H9 (cell line): Measurements from ENCODE around the gene MYMK. TPM values are rescaled to one million over a fixed set of nuclear protein-coding genes. Genes with fewer than 3 reads are reported as not detected.

Source experiments
- DNase-seq: peaks from one replicate; pipeline ENCODE4 v3.0.0-alpha.2; 2017
- H2AFZ ChIP-seq: one replicate; pipeline ENCODE4 v1.6.1; 2013; ENCODE audit warnings: mild to moderate bottlenecking, low read length, control low read depth, moderate library complexity
- H2AK5ac ChIP-seq: 2 replicates; pipeline ENCODE4 v1.6.1; 2013; ENCODE audit warnings: low read length, control low read depth, mixed read lengths; ENCODE audit not compliant: insufficient read length
- H2BK120ac ChIP-seq: one replicate; pipeline ENCODE4 v1.6.1; 2013; ENCODE audit warnings: low read depth, mild to moderate bottlenecking, low read length, control low read depth, inconsistent platforms; ENCODE audit not compliant: poor library complexity, severe bottlenecking
- H2BK12ac ChIP-seq: 2 replicates; pipeline ENCODE4 v1.6.1; 2013; ENCODE audit warnings: low read length, control low read depth, mixed read lengths, low read depth; ENCODE audit not compliant: insufficient read length
- H2BK15ac ChIP-seq: 2 replicates; pipeline ENCODE4 v1.6.1; 2013; ENCODE audit warnings: low read depth, low read length, control low read depth
- H2BK20ac ChIP-seq: one replicate; pipeline ENCODE4 v1.6.1; 2013; ENCODE audit warnings: low read depth, mild to moderate bottlenecking, low read length, control low read depth, inconsistent platforms; ENCODE audit not compliant: poor library complexity, severe bottlenecking
- H2BK5ac ChIP-seq: 2 replicates; pipeline ENCODE4 v1.6.1; 2013; ENCODE audit warnings: low read length, control low read depth, mixed read lengths; ENCODE audit not compliant: insufficient read length
- H3K14ac ChIP-seq: 2 replicates; pipeline ENCODE4 v1.6.1; 2013; ENCODE audit warnings: low read length, control low read depth; ENCODE audit not compliant: insufficient read depth
- H3K18ac ChIP-seq: 2 replicates; pipeline ENCODE4 v1.6.1; 2013; ENCODE audit warnings: low read depth, mild to moderate bottlenecking, mixed read lengths, low read length, control low read depth; ENCODE audit not compliant: insufficient read length
- H3K23ac ChIP-seq: 2 replicates; pipeline ENCODE4 v1.6.1; 2013; ENCODE audit warnings: low read length, control low read depth, mixed read lengths, low read depth; ENCODE audit not compliant: insufficient read length
- H3K23me2 ChIP-seq: 2 replicates; pipeline ENCODE4 v1.6.1; 2013; ENCODE audit warnings: low read depth, mild to moderate bottlenecking, mixed read lengths, low read length, control low read depth; ENCODE audit not compliant: insufficient read length, poor library complexity, severe bottlenecking
- H3K27ac ChIP-seq: 2 replicates; pipeline ENCODE4 v1.5.1; 2013; ENCODE audit warnings: low read length, control low read depth, mixed read lengths, low read depth; ENCODE audit not compliant: insufficient read length
- H3K27me3 ChIP-seq: 2 replicates; pipeline ENCODE4 v1.6.1; 2013; ENCODE audit warnings: low read length, control low read depth, inconsistent platforms; ENCODE audit not compliant: insufficient read depth
- H3K4ac ChIP-seq: 2 replicates; pipeline ENCODE4 v1.6.1; 2013; ENCODE audit warnings: low read depth, mild to moderate bottlenecking, control low read depth, inconsistent platforms, low read length, moderate library complexity
- H3K4me1 ChIP-seq: 2 replicates; pipeline ENCODE4 v1.6.1; 2013; ENCODE audit warnings: low read length, control low read depth, inconsistent platforms; ENCODE audit not compliant: insufficient read depth
- H3K4me2 ChIP-seq: 2 replicates; pipeline ENCODE4 v1.6.1; 2013; ENCODE audit warnings: low read length, control low read depth, mixed read lengths; ENCODE audit not compliant: insufficient read length, insufficient read depth
- H3K56ac ChIP-seq: 2 replicates; pipeline ENCODE4 v1.6.1; 2013; ENCODE audit warnings: low read depth, mild to moderate bottlenecking, mixed read lengths, low read length, control low read depth; ENCODE audit not compliant: insufficient read length
- H3K79me1 ChIP-seq: 2 replicates; pipeline ENCODE4 v1.6.1; 2013; ENCODE audit warnings: low read depth, mild to moderate bottlenecking, moderate library complexity, low read length, control low read depth, inconsistent platforms; ENCODE audit not compliant: insufficient read depth, poor library complexity, severe bottlenecking
- H3K79me2 ChIP-seq: 2 replicates; pipeline ENCODE4 v1.6.1; 2013; ENCODE audit warnings: low read length, control low read depth, inconsistent platforms; ENCODE audit not compliant: insufficient read depth
- H3K9ac ChIP-seq: 2 replicates; pipeline ENCODE4 v1.6.1; 2013; ENCODE audit warnings: low read length, control low read depth, mixed read lengths; ENCODE audit not compliant: insufficient read length; ENCODE audit errors: extremely low read depth
- H3K9me3 ChIP-seq: one replicate; pipeline ENCODE4 v1.6.1; 2013; ENCODE audit warnings: low read depth, low read length, inconsistent platforms; ENCODE audit not compliant: control insufficient read depth
- H3T11ph ChIP-seq: one replicate; pipeline ENCODE4 v1.6.1; 2013; ENCODE audit warnings: mild to moderate bottlenecking, low read length, control low read depth, inconsistent platforms
- H4K20me1 ChIP-seq: one replicate; pipeline ENCODE4 v1.6.1; 2013; ENCODE audit not compliant: control insufficient read depth, insufficient read length, insufficient read depth
- H4K5ac ChIP-seq: 2 replicates; pipeline ENCODE4 v1.6.1; 2013; ENCODE audit warnings: low read depth, mild to moderate bottlenecking, mixed read lengths, low read length, control low read depth; ENCODE audit not compliant: insufficient read length
- H4K8ac ChIP-seq: replicated peaks from 2 replicates; pipeline ENCODE4 v1.6.1; 2013; ENCODE audit warnings: low read length, control low read depth, mixed read lengths, low read depth; ENCODE audit not compliant: insufficient read length
- H4K91ac ChIP-seq: 2 replicates; pipeline ENCODE4 v1.6.1; 2013; ENCODE audit warnings: low read depth, mild to moderate bottlenecking, moderate library complexity, mixed read lengths, low read length, control low read depth; ENCODE audit not compliant: insufficient read length
- H3K27ac Mint-ChIP-seq, 3 experiments: 2 replicates in 2 of 3; 3 replicates in 1 of 3; pipeline ENCODE4 v1.8.0; 2020 to 2021; ENCODE audit warnings: mixed read lengths in 3 of 3, mild to moderate bottlenecking in 1 of 3, moderate library complexity in 1 of 3
- H3K27me3 Mint-ChIP-seq: 2 replicates; pipeline ENCODE4 v1.8.0; 2021; ENCODE audit warnings: low read depth, mild to moderate bottlenecking, moderate library complexity, mixed read lengths
- H3K36me3 Mint-ChIP-seq, 3 experiments: 2 replicates in 2 of 3; 3 replicates in 1 of 3; pipeline ENCODE4 v1.8.0; 2020 to 2021; ENCODE audit warnings: low read depth in 3 of 3, mixed read lengths in 3 of 3; ENCODE audit not compliant: insufficient read depth in 1 of 3
- H3K4me1 Mint-ChIP-seq, 2 experiments: 2 replicates each; pipeline ENCODE4 v1.8.0; 2020; ENCODE audit warnings: mixed read lengths in 2 of 2
- H3K4me3 Mint-ChIP-seq, 2 experiments: 2 replicates in 1 of 2; 3 replicates in 1 of 2; pipeline ENCODE4 v1.8.0; 2020 to 2021; ENCODE audit warnings: mild to moderate bottlenecking in 2 of 2, mixed read lengths in 2 of 2, moderate library complexity in 1 of 2
- H3K9me3 Mint-ChIP-seq, 2 experiments: 2 replicates in 1 of 2; 3 replicates in 1 of 2; pipeline ENCODE4 v1.8.0; 2020; ENCODE audit warnings: mild to moderate bottlenecking in 2 of 2, mixed read lengths in 2 of 2, moderate library complexity in 1 of 2
- WGBS: extraction: QIAGEN DNeasy Blood & Tissue Kit; methylation state at CpG from one replicate; pipeline ENCODE4 v1.1.7; 2013; ENCODE audit warnings: missing lambda C conversion rate, low lambda C conversion rate, mixed read lengths; ENCODE audit not compliant: insufficient read length; ENCODE audit errors: extremely low coverage; 5-methylcytosine and 5-hydroxymethylcytosine counted together
- total RNA-seq: library from RNA; stranded (reverse); gene quantifications from 2 replicates; pipeline ENCODE4 v1.2.1, GENCODE V29; 2021
- TF ChIP-seq, protein P1 (sequence below): fragments of 200-600 bp; sonication (generic); conservative IDR thresholded peaks from 3 replicates; pipeline ENCODE4 v1.8.0; 2021; ENCODE audit warnings: antibody characterized with exemption, mild to moderate bottlenecking

Gene MYMK
- total RNA-seq, 1 experiment from 2014 or later, result not detected

- Histone ChIP-seq H3K27ac (no peak overlapping the region), H3K79me1 (no peaks in the 10 kb centered on the region), H3K27me3 (no peaks in the 10 kb centered on the region), H4K5ac (no peak overlapping the region), H4K91ac (no peak overlapping the region), H3K14ac (no peak overlapping the region), H3K4ac (no peak overlapping the region), H3T11ph (no peak overlapping the region), H4K20me1 (no peaks in the 10 kb centered on the region), H2BK120ac (no peak overlapping the region), H3K9ac (no peak overlapping the region), H3K79me2 (no peaks in the 10 kb centered on the region), H3K56ac (no peak overlapping the region), H3K4me1 (peaks cover 4% of the 10 kb centered on the region; the same call in 1 of the 2 replicates), H2AK5ac (no peak overlapping the region), H3K23me2 (no peaks in the 10 kb centered on the region), H3K9me3 (no peaks in the 10 kb centered on the region), H2AFZ (no peak overlapping the region), H2BK5ac (no peak overlapping the region), H2BK12ac (no peak overlapping the region), H2BK20ac (no peak overlapping the region), H2BK15ac (no peak overlapping the region), H3K23ac (no peak overlapping the region), H3K18ac (no peak overlapping the region), H3K4me2 (no peak overlapping the region), H4K8ac (no peak overlapping the region)
- Mint-ChIP-seq H3K9me3 (no peaks in the 10 kb centered on the region), H3K36me3 (no peaks in the 10 kb centered on the region; a peak in 1 of 7 replicates), H3K27me3 (peaks cover 17% of the 10 kb centered on the region), H3K4me3 (peak overlapping the region in 1 of 2 experiments; percentile 60; a peak in 3 of 5 replicates), H3K27ac (0 out of 7 replicates have a peak overlapping the region, but pooled peaks of 1 of the 3 experiments have one; percentile 42), H3K4me1 (peaks cover 23 to 42% of the 10 kb centered on the region in 2 experiments)
- TF ChIP-seq, protein P1, sequence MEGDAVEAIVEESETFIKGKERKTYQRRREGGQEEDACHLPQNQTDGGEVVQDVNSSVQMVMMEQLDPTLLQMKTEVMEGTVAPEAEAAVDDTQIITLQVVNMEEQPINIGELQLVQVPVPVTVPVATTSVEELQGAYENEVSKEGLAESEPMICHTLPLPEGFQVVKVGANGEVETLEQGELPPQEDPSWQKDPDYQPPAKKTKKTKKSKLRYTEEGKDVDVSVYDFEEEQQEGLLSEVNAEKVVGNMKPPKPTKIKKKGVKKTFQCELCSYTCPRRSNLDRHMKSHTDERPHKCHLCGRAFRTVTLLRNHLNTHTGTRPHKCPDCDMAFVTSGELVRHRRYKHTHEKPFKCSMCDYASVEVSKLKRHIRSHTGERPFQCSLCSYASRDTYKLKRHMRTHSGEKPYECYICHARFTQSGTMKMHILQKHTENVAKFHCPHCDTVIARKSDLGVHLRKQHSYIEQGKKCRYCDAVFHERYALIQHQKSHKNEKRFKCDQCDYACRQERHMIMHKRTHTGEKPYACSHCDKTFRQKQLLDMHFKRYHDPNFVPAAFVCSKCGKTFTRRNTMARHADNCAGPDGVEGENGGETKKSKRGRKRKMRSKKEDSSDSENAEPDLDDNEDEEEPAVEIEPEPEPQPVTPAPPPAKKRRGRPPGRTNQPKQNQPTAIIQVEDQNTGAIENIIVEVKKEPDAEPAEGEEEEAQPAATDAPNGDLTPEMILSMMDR, result no peak
- peak; percentile 74 for DNase-seq
- WGBS, result no CpG with 5 or more reads among the region's 21 CpGs
Observed at GRCh38 chr9:133526721-133527321, 2.1 kb upstream of the MYMK start.
